Keratinocyte (primary cell): ENCODE data around the gene SCAANT1. TPM values are rescaled to one million over a fixed set of nuclear protein-coding genes. Genes with fewer than 3 reads are reported as not detected.

Source experiments
- DNase-seq: peaks from one replicate; pipeline ENCODE4 v3.0.0-alpha.2; 2011; ENCODE audit warnings: low read depth, missing footprints, low spot score
- FAIRE-seq: peaks from 2 replicates; lab custom pipeline; 2011; peaks lifted over from hg19 to GRCh38; lab: Jason Lieb, UNC
- H2AFZ ChIP-seq: 2 replicates; pipeline ENCODE4 v1.6.0; 2012; ENCODE audit warnings: low read length, control low read depth, inconsistent platforms; ENCODE audit not compliant: control insufficient read depth
- H3K27ac ChIP-seq: 2 replicates; pipeline ENCODE4 v1.5.1; 2011; ENCODE audit warnings: low read length; ENCODE audit not compliant: control insufficient read depth, insufficient read depth
- H3K27me3 ChIP-seq: 3 replicates; pipeline ENCODE4 v1.6.0; 2011; ENCODE audit warnings: low read length; ENCODE audit not compliant: control insufficient read depth, insufficient read depth; ENCODE audit errors: extremely low read depth
- H3K36me3 ChIP-seq, 2 experiments: 2 replicates in 1 of 2; 3 replicates in 1 of 2; pipeline ENCODE4 v1.5.1; 2011; ENCODE audit warnings: low read length in 2 of 2, mild to moderate bottlenecking in 1 of 2; ENCODE audit not compliant: control insufficient read depth in 2 of 2, insufficient read depth in 2 of 2; ENCODE audit errors: extremely low read depth in 1 of 2
- H3K4me1 ChIP-seq: 3 replicates; pipeline ENCODE4 v1.5.1; 2011; ENCODE audit warnings: low read length; ENCODE audit not compliant: control insufficient read depth, insufficient read depth; ENCODE audit errors: extremely low read depth
- H3K4me2 ChIP-seq: 3 replicates; pipeline ENCODE4 v1.6.0; 2011; ENCODE audit warnings: low read depth, low read length; ENCODE audit not compliant: control insufficient read depth, insufficient read depth; ENCODE audit errors: extremely low read depth
- H3K4me3 ChIP-seq, 3 experiments: fragments of 200-600 bp in 1 of 3; sonication (generic) in 1 of 3; 2 replicates in 2 of 3; 3 replicates in 1 of 3; pipeline ENCODE4 v1.5.1; 2011 to 2016; ENCODE audit warnings: low read length in 3 of 3, mild to moderate bottlenecking in 3 of 3, control low read depth in 2 of 3, inconsistent platforms in 1 of 3, low read depth in 1 of 3, mixed read lengths in 1 of 3, mixed run types in 1 of 3, moderate library complexity in 1 of 3; ENCODE audit not compliant: control insufficient read depth in 2 of 3, insufficient read depth in 2 of 3; ENCODE audit errors: extremely low read depth in 1 of 3
- H3K79me2 ChIP-seq: 2 replicates; pipeline ENCODE4 v1.6.0; 2012; ENCODE audit warnings: low read length; ENCODE audit not compliant: control insufficient read depth, insufficient read depth
- H3K9ac ChIP-seq: 3 replicates; pipeline ENCODE4 v1.6.0; 2011; ENCODE audit warnings: low read length; ENCODE audit not compliant: control insufficient read depth, insufficient read depth; ENCODE audit errors: extremely low read depth
- H3K9me1 ChIP-seq: 3 replicates; pipeline ENCODE4 v1.6.0; 2011; ENCODE audit warnings: low read length; ENCODE audit not compliant: control insufficient read depth, insufficient read depth; ENCODE audit errors: extremely low read depth
- H3K9me3 ChIP-seq: 2 replicates; pipeline ENCODE4 v1.5.1; 2012; ENCODE audit warnings: low read depth, low read length; ENCODE audit not compliant: control insufficient read depth
- H4K20me1 ChIP-seq: 3 replicates; pipeline ENCODE4 v1.6.0; 2011; ENCODE audit warnings: low read length; ENCODE audit not compliant: control insufficient read depth, insufficient read depth; ENCODE audit errors: extremely low read depth
- EZH2 ChIP-seq: IDR thresholded peaks from one replicate; pipeline ENCODE4 v1.6.1; 2012; ENCODE audit warnings: inconsistent platforms, mild to moderate bottlenecking, low read length, moderate library complexity
- dilution Hi-C: fragments of 300-500 bp; cut with MboI; formaldehyde crosslinking; loops from one replicate; pipeline ENCODE4 v1.7.0; 2020; ENCODE audit warnings: low sequenced_read_pairs; ENCODE audit not compliant: extremely low pct_ligation_motif_present
- polyA plus RNA-seq, 5 experiments: library from polyadenylated mRNA; depleted of rRNA in 3 of 5; stranded (reverse) in 3 of 5; stranded (forward) in 1 of 5; unstranded in 1 of 5; fragments of >200 nt; gene quantifications; 1 replicate in 1 of 5; 2 replicates in 3 of 5; 3 replicates in 1 of 5; pipeline versions ENCODE4 v1.2.1 to v1.2.3, GENCODE V29; 2011 to 2012; ENCODE audit warnings: missing spikeins in 2 of 5, low read depth in 1 of 5, low replicate concordance in 1 of 5
- TF ChIP-seq, protein P1 (sequence below), 3 experiments: IDR thresholded peaks in 1 of 3; conservative IDR thresholded peaks in 1 of 3; optimal IDR thresholded peaks in 1 of 3; 2 replicates in 2 of 3; 3 replicates in 1 of 3; pipeline versions ENCODE3 to v1.5.1; 2011; ENCODE audit warnings: low read length in 3 of 3, mild to moderate bottlenecking in 3 of 3, moderate library complexity in 2 of 3, control low read depth in 1 of 3, inconsistent platforms in 1 of 3; ENCODE audit not compliant: insufficient read depth in 2 of 3; ENCODE audit errors: extremely low read depth in 1 of 3

The SCAANT1 gene
- polyA plus RNA-seq, 1 donor (not counting 4 experiments of a cell fraction or from before 2014, with no cell fraction given) = not detected

DNA sequence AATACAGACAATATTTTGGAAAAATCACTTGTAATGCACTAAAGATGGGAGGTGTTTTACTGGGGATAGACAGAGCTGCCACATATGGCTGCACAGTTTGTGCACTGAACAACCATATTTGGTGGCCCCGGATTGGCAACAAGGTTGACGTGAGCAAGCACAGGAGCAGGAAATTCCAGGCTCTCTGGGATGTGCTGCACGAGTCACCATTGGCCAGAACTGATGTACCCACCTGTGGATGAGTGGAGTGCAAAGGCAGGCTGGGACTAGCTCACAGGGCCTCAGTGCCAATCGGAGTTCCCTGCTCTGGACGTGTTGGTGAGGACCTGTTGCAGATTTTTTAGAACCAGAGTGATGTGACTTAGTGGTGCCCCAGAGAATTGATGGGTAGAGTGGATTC, 42.0 kb upstream of the SCAANT1 start:
- H3K4me1 ChIP-seq = peaks cover 10% of the 10 kb centered on the region
- H3K27ac ChIP-seq = peak overlapping the region; percentile 11
- H3K4me2 ChIP-seq = peak overlapping the region; percentile 50
- TF ChIP-seq, protein P1, sequence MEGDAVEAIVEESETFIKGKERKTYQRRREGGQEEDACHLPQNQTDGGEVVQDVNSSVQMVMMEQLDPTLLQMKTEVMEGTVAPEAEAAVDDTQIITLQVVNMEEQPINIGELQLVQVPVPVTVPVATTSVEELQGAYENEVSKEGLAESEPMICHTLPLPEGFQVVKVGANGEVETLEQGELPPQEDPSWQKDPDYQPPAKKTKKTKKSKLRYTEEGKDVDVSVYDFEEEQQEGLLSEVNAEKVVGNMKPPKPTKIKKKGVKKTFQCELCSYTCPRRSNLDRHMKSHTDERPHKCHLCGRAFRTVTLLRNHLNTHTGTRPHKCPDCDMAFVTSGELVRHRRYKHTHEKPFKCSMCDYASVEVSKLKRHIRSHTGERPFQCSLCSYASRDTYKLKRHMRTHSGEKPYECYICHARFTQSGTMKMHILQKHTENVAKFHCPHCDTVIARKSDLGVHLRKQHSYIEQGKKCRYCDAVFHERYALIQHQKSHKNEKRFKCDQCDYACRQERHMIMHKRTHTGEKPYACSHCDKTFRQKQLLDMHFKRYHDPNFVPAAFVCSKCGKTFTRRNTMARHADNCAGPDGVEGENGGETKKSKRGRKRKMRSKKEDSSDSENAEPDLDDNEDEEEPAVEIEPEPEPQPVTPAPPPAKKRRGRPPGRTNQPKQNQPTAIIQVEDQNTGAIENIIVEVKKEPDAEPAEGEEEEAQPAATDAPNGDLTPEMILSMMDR (optimal IDR thresholded peaks at IDR 0.05 in 1 of 3, IDR thresholded peaks at IDR 0.05 in 1 of 3, conservative IDR thresholded peaks at IDR 0.05 in 1 of 3; ENCODE audit: extremely low read depth in 1 of 3, insufficient read depth in 2 of 3, low read length in 3 of 3) = no peak
- TF ChIP-seq EZH2 = no peak
- no peaks in the 10 kb centered on the region for H3K9me1 ChIP-seq
- peaks cover 0 to 5% of the 10 kb centered on the region in 2 experiments for H3K36me3 ChIP-seq
- H3K79me2 ChIP-seq = peaks cover 33% of the 10 kb centered on the region
- no peak overlapping the region for H3K4me3 ChIP-seq
- DNase-seq (peak; percentile 45), FAIRE-seq (peak; percentile 99)
- no peaks in the 10 kb centered on the region for H3K27me3 ChIP-seq
- no peaks in the 10 kb centered on the region for H4K20me1 ChIP-seq
- H2AFZ ChIP-seq = no peak overlapping the region
- H3K9me3 ChIP-seq = no peaks in the 10 kb centered on the region
- dilution Hi-C loops = no loop called here
- no peak overlapping the region for H3K9ac ChIP-seq

DNA sequence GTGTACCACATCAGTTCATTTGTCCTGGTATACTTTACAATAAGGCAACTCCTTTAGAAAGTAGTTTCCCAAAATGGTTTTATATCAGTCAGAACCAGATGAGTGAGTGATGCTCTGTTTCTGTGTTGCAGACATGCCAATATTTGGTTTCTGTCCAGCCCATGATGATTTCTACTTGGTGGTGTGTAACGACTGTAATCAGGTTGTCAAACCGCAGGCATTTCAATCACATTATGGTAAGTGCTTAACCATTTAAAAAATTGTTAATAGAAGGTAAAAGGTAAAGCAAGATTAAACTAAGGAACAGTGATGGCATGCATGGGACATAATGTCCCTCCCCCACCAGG, 40.0 kb upstream of the SCAANT1 start:
- Histone ChIP-seq H3K9me1 (no peaks in the 10 kb centered on the region), H3K79me2 (peaks cover 32% of the 10 kb centered on the region), H3K4me1 (peaks cover 15% of the 10 kb centered on the region), H3K9ac (no peak overlapping the region), H2AFZ (no peak overlapping the region), H3K27ac (no peak overlapping the region), H3K4me2 (no peak overlapping the region), H3K9me3 (no peaks in the 10 kb centered on the region), H3K27me3 (no peaks in the 10 kb centered on the region), H3K36me3 (peaks cover 5 to 6% of the 10 kb centered on the region in 2 experiments), H3K4me3 (no peak overlapping the region), H4K20me1 (peaks cover 2% of the 10 kb centered on the region)
- dilution Hi-C loops = no loop called here
- TF ChIP-seq EZH2 = no peak
- TF ChIP-seq, protein P1 (optimal IDR thresholded peaks at IDR 0.05 in 1 of 3, IDR thresholded peaks at IDR 0.05 in 1 of 3, conservative IDR thresholded peaks at IDR 0.05 in 1 of 3; ENCODE audit: extremely low read depth in 1 of 3, insufficient read depth in 2 of 3, low read length in 3 of 3) = no peak
- no peak for FAIRE-seq
- DNase-seq = no peak
